Breast epithelium (tissue), 3 donors: ENCODE results near the gene STEAP1B.

ENCODE experiments used
- CTCF ChIP-seq, 3 donors: fragments of 450-650 bp; IDR thresholded peaks; one replicate each; pipeline ENCODE4 v1.5.1; 2016 to 2017; ENCODE audit warnings: antibody characterized with exemption in 3 of 3, mild to moderate bottlenecking in 3 of 3, moderate library complexity in 3 of 3
- POLR2A ChIP-seq: fragments of 450-650 bp; IDR thresholded peaks from one replicate; pipeline ENCODE4 v1.6.1; 2016; ENCODE audit warnings: antibody characterized with exemption, mild to moderate bottlenecking, moderate library complexity
- POLR2AphosphoS5 ChIP-seq, 3 donors: sonication (generic); formaldehyde crosslinking; IDR thresholded peaks; one replicate each; pipeline ENCODE4 v1.6.1; 2017; ENCODE audit warnings: antibody characterized with exemption in 3 of 3

GRCh38 chr7:22486597-22486996, 13.4 kb downstream of the STEAP1B start:
- TF ChIP-seq POLR2AphosphoS5 (IDR thresholded peaks at IDR 0.05) (no peak), CTCF (IDR thresholded peaks at IDR 0.05) (no peak), POLR2A (no peak)
